T-cell (primary cell): ENCODE measurements around the gene B3GAT1. TPM values are rescaled to one million over a fixed set of nuclear protein-coding genes. Genes with fewer than 3 reads are reported as not detected.

Source experiments
- ATAC-seq, 4 experiments: fragments of 200-7000 bp in 3 of 4; fragments of 150-1000 bp in 1 of 4; cut with Tn5 transposase; replicated peaks in 1 of 4; 1 replicate in 3 of 4; 2 replicates in 1 of 4; pipeline ENCODE4 v1.10.0; 2021; ENCODE audit warnings: moderate library complexity in 3 of 4, mild to moderate bottlenecking in 2 of 4, moderate number of reproducible peaks in 1 of 4
- CTCF ChIA-PET, 2 donors: fragments of 300-600 bp; sonication (Branson Sonifier 250); formaldehyde crosslinking; loops; one replicate each; lab custom pipeline; 2022; ENCODE audit warnings: antibody characterized with exemption in 2 of 2; lab: Charles Lee
- POLR2A ChIA-PET, 2 donors: fragments of 300-600 bp; sonication (Branson Sonifier 250); formaldehyde crosslinking; loops; one replicate each; lab custom pipeline; 2022; ENCODE audit warnings: antibody characterized with exemption in 2 of 2; lab: Charles Lee
- DNase-seq, 35 experiments: peaks; one replicate each; pipeline versions ENCODE4 v3.0.0 to v3.0.0-alpha.2; 2013 to 2023
- H3K27ac ChIP-seq: one replicate; pipeline ENCODE4 v1.5.1; 2013; ENCODE audit warnings: low read length
- H3K27me3 ChIP-seq, 2 experiments: replicated peaks in 1 of 2; 1 replicate in 1 of 2; 2 replicates in 1 of 2; pipeline versions ENCODE4 v1.6.1 to v1.7.0; 2013; ENCODE audit warnings: low read length in 1 of 2, mixed read lengths in 1 of 2; ENCODE audit not compliant: control insufficient read depth in 2 of 2, insufficient read depth in 2 of 2; ENCODE audit errors: extremely low read depth in 1 of 2
- H3K36me3 ChIP-seq, 2 donors: 1 replicate in 1 of 2; 2 replicates in 1 of 2; pipeline versions ENCODE4 v1.6.1 to v1.7.0; 2013; ENCODE audit warnings: low read length in 1 of 2; ENCODE audit not compliant: control insufficient read depth in 2 of 2, insufficient read depth in 1 of 2; ENCODE audit errors: extremely low read depth in 1 of 2
- H3K4me1 ChIP-seq, 2 experiments: 1 replicate in 1 of 2; 2 replicates in 1 of 2; pipeline versions ENCODE4 v1.6.1 to v1.7.0; 2013; ENCODE audit warnings: low read length in 2 of 2, mixed read lengths in 1 of 2; ENCODE audit not compliant: insufficient read depth in 2 of 2, control insufficient read depth in 1 of 2; ENCODE audit errors: extremely low read depth in 1 of 2
- H3K4me3 ChIP-seq, 2 donors: 1 replicate in 1 of 2; 2 replicates in 1 of 2; pipeline versions ENCODE4 v1.5.1 to v1.7.0; 2013; ENCODE audit warnings: mild to moderate bottlenecking in 2 of 2, low read length in 1 of 2, moderate library complexity in 1 of 2; ENCODE audit not compliant: control insufficient read depth in 1 of 2; ENCODE audit errors: extremely low read depth in 1 of 2
- H3K9me3 ChIP-seq: 2 replicates; pipeline ENCODE4 v1.7.0; 2013
- H3K27ac Mint-ChIP-seq, 2 donors: one replicate each; pipeline ENCODE4 v1.8.0; 2020 to 2021; ENCODE audit warnings: mild to moderate bottlenecking in 2 of 2, mixed read lengths in 2 of 2
- H3K27me3 Mint-ChIP-seq, 2 donors: one replicate each; pipeline ENCODE4 v1.8.0; 2021 to 2022; ENCODE audit warnings: mixed read lengths in 2 of 2
- H3K36me3 Mint-ChIP-seq: one replicate; pipeline ENCODE4 v1.8.0; 2021; ENCODE audit warnings: mixed read lengths
- H3K4me1 Mint-ChIP-seq, 3 donors: one replicate each; pipeline ENCODE4 v1.8.0; 2020 to 2022; ENCODE audit warnings: mixed read lengths in 3 of 3, mild to moderate bottlenecking in 1 of 3
- H3K4me3 Mint-ChIP-seq, 3 donors: one replicate each; pipeline ENCODE4 v1.8.0; 2020 to 2022; ENCODE audit warnings: mild to moderate bottlenecking in 3 of 3, mixed read lengths in 3 of 3, moderate library complexity in 3 of 3
- H3K9me3 Mint-ChIP-seq, 3 donors: one replicate each; pipeline ENCODE4 v1.8.0; 2020 to 2022; ENCODE audit warnings: mixed read lengths in 3 of 3
- WGBS: methylation state at CpG from one replicate; pipeline ENCODE4 v1.1.5; 2013; ENCODE audit warnings: missing lambda C conversion rate; ENCODE audit not compliant: insufficient coverage; 5-methylcytosine and 5-hydroxymethylcytosine counted together
- total RNA-seq, 35 experiments: library from RNA in 6 of 35; stranded (reverse) in 6 of 35; fragments of 120-200 nt in 1 of 35; gene quantifications; one replicate each; pipeline versions ENCODE4 v1.2.1 to v1.2.4 and lab custom pipeline; 2013 to 2026

The B3GAT1 gene
- total RNA-seq, 5 donors from 2014 or later (not counting 1 experiment from before 2014, with no cell fraction given): 0.38 to 6.1 (median 1.3) TPM

DNA sequence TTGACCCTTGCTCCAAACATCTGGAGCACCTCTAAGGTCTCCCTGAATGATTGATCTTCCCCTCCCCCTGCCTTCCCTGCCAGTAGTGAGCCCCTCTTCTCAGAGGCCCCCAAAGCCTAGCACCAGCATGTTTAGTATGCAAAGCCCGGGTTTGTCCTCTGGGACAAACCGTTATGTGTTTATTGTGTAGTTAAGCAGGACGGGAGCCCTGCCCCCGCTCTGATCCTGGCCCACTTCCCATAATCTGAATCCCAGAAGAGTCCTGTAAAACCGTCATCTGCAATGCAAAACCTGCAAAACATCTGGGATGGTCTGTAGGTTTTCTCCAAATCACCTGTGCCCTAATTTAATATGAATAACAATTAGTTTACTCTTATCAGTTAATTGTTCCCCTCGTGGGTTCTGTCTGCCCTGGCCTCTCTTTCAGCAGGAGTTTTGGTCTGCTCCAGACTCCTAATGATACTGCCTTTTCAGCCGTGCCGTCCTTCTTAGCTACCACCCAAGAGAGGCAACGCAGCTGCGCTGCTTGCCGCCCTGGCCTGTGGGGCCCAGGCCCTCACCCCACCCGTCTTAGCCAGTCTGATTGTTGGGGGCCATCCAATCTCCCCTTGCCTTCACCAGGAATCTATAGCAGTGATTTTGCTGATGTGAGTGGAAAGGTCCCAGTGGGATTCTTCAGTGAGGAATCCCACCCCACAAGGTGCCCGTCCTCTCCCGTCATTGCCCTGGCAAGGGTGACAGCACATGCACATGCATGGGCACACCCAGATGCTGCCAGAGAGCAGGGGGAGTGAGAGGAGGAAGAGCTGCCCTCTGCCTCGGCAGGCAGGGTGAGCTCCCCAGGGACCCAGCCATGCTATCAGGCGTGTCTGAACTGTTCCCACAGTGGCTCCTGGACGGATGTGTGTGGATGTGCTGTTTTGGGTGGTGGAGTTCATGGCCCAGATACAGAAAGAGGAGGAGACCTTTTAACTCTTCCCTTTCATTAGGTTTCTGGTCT, 3.0 kb upstream of the B3GAT1 start:
- Mint-ChIP-seq H3K27ac (no peak overlapping the region), H3K27me3 (peaks cover 51 to 53% of the 10 kb centered on the region in 2 donors)

DNA sequence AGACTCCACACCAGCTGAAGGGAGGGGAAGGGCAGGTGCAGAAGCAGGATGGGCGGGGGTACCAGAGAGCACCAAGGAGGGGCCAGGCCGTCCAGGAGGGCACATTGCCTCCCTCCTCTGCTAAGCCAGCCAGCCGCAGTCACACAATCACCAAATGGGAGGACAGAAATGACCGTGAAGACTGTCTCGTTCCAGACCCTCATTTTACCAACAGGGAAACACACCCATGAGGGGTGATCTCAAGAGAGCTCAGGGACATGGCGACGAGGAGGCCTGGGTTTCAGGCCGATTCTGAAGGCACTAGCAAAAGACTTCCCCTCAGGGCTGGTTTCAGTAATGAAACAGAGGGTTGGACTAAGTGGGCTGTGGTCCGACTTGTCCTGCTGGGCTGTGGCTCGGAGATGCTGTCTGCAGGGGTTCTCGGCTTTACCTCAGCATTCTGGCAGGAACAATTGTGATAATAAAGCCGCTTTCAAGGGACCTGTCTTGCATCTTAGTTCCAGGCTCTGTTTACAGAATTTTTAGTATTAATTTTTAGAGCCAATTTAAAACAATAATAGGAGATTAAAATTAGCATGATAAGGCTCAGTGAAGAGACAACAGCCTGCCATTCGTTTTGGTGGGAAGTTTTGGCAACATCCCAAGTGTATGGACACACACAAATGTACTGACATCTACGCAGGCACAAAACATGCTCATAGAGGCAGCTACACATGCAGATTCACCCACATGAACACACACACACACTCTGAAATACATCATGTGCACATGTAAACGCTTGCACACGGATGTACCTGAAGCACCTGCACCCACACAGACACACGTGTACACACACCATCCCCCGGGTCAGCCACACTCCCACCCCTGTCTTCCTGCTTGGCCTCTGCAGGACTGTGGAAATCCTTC, 2.0 kb upstream of the B3GAT1 start:
- H3K36me3 Mint-ChIP-seq: no peaks in the 10 kb centered on the region
- Histone ChIP-seq H3K36me3 (no peaks in the 10 kb centered on the region), H3K4me1 (peaks cover 0 to 33% of the 10 kb centered on the region in 2 experiments), H3K4me3 (no peak overlapping the region), H3K27me3 (peaks cover 15 to 63% of the 10 kb centered on the region in 2 experiments), H3K27ac (no peak overlapping the region), H3K9me3 (no peaks in the 10 kb centered on the region)
- peaks cover 60 to 63% of the 10 kb centered on the region in 2 donors for H3K27me3 Mint-ChIP-seq
- H3K9me3 Mint-ChIP-seq: no peaks in the 10 kb centered on the region
- ChIA-PET POLR2A (no interaction called here), CTCF (no interaction called here)
- H3K27ac Mint-ChIP-seq: no peak overlapping the region
- 54% methylated on average over 10 of the region's 18 CpGs for WGBS
- H3K4me3 Mint-ChIP-seq: peak overlapping the region; percentile 49 to 67 (median 59)
- ATAC-seq (no peak), DNase-seq (no peak)
- peaks cover 19 to 25% (median 25%) of the 10 kb centered on the region in 3 donors for H3K4me1 Mint-ChIP-seq

More for the DNA sequence above, 3.0 kb upstream of the B3GAT1 start:
- Histone ChIP-seq H3K9me3 (no peaks in the 10 kb centered on the region), H3K27me3 (peaks cover 14 to 57% of the 10 kb centered on the region in 2 experiments), H3K4me3 (no peak overlapping the region), H3K36me3 (no peaks in the 10 kb centered on the region), H3K4me1 (peaks cover 0 to 31% of the 10 kb centered on the region in 2 experiments), H3K27ac (no peak overlapping the region)
- Mint-ChIP-seq H3K4me1 (peaks cover 18 to 20% (median 20%) of the 10 kb centered on the region in 3 donors), H3K36me3 (no peaks in the 10 kb centered on the region), H3K4me3 (no peak overlapping the region), H3K9me3 (no peaks in the 10 kb centered on the region)
- WGBS: 36% methylated on average over 3 of the region's 17 CpGs
- CTCF ChIA-PET: no interaction called here
- POLR2A ChIA-PET: no interaction called here
- no peak for ATAC-seq
- DNase-seq: no peak

DNA sequence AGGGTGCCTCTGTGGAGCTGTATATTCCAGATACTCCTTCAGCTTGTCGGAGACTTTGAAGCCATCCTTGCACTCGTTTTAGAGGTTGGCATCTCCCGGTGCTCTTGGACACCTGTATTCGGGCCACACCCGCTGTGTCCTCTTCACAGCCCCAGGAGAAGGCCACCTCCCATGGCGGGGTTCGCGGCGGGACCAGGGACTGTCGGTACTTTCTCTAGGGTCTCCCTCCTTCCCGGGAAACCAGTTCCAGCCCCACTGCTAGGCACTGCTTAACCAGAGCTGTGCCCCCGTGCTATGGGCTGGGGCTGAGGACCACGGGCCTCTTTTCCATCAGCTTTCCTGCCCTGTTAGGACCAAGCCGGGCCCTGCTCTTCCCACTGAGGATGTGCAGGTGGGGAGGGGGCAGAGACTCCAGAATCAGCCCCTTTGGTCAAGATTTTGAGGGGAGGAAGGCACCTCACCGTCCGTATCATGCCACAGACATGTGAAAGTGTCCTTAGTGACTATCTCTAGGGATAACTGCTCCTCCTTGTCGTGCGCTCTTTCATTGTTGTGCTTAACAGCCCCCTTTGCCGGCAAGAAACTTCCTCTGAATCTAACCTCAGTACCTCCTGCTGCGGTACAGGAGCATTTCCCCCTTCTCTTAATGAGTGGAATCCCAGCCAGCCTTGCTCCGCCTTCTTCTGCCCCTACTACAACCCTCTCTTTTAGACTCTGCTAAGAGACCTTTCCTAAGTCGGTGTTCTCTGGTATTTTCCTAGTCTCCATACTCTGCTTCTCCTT, 1.2 kb upstream of the B3GAT1 start:
- DNase-seq (no peak), ATAC-seq (peak in 2 of 4 experiments; percentile 9)
- peaks cover 0 to 33% of the 10 kb centered on the region in 2 experiments for H3K4me1 ChIP-seq
- H3K27me3 ChIP-seq: peaks cover 16 to 68% of the 10 kb centered on the region in 2 experiments
- no peak overlapping the region for H3K4me3 ChIP-seq
- Mint-ChIP-seq H3K4me1 (peaks cover 19 to 25% (median 25%) of the 10 kb centered on the region in 3 donors), H3K27ac (peak overlapping the region in 1 of 2 donors; percentile 2), H3K4me3 (peak overlapping the region; percentile 49 to 67 (median 59)), H3K27me3 (peaks cover 58 to 64% of the 10 kb centered on the region in 2 donors), H3K9me3 (no peaks in the 10 kb centered on the region), H3K36me3 (no peaks in the 10 kb centered on the region)
- H3K9me3 ChIP-seq: no peaks in the 10 kb centered on the region
- WGBS: 12% methylated on average over 10 of the region's 22 CpGs
- ChIA-PET POLR2A (no interaction called here), CTCF (no interaction called here)
- no peak overlapping the region for H3K27ac ChIP-seq
- H3K36me3 ChIP-seq: no peaks in the 10 kb centered on the region

DNA sequence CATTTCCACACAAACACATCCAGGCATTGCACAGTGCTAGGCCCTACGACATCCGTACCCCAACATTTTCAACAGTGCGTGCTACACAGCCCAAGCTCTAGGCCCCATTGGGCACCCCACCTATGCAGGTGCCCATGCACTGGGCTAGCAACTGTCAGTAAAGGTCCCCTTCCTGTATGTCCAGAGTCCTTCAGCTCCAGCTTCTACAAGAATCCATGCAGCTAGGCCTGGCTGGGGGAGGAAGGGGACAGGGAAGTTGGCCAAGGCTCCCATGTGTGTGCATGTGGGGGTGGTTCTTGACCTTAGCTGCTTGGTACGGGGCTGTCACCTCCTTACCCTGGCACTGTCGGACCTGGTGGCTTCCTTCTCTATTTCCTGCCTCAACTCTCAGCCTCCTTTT, 1.3 kb downstream of the B3GAT1 start:
- ChIA-PET POLR2A (no interaction called here), CTCF (no interaction called here)
- Histone ChIP-seq H3K36me3 (no peaks in the 10 kb centered on the region), H3K4me1 (peaks cover 0 to 48% of the 10 kb centered on the region in 2 experiments), H3K27me3 (peaks cover 18 to 78% of the 10 kb centered on the region in 2 experiments), H3K27ac (no peak overlapping the region), H3K9me3 (no peaks in the 10 kb centered on the region), H3K4me3 (peak overlapping the region; percentile 44 to 57)
- DNase-seq: no peak
- Mint-ChIP-seq H3K36me3 (no peaks in the 10 kb centered on the region), H3K27ac (no peak overlapping the region), H3K4me1 (peaks cover 19 to 28% (median 25%) of the 10 kb centered on the region in 3 donors), H3K4me3 (peak overlapping the region; percentile 57 to 71 (median 69)), H3K9me3 (no peaks in the 10 kb centered on the region), H3K27me3 (peaks cover 55 to 69% of the 10 kb centered on the region in 2 donors)
- no peak for ATAC-seq
- 96% methylated on average over 3 of the region's 5 CpGs for WGBS

DNA sequence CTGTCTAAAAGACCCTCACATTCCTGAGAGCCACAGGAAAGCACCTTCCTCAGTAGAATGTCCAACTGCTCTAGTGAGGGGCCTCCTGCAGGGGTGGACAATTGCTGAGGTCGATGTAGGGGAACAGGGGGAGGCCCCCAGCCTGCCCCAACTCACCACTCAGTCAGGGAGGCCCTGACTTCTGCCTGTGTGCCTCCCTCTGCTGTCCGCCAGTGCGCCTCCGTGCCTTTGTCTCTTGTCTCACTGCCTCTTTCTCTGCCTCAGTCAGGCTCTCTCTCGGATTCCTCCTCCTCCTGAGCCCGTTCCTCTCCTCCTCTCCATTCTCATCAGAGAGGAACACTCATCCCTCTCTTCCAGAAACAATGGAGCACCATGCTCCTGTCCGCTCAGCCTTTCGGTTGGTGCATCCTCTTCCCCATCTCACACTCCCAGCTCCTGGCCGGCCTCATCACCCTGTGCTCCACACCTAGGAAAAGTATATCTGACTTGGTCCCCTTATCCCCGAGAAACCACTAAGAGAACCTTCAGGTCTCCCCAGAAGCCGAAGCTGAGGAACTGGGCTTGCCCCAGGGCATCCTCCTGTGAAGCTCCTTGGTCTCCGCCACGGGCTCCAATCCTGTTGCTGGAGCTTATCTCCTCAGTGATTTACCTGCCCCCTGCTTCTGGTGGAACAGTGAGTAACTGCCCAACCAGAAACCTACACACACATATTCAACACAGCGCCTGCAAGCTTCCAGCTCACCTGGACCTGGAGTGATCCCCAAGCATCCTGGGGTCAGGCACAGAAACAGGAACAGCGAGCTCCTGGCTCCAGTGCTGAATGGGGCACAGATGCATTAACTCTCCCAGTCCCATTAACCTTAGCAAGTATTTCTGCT, 2.3 kb downstream of the B3GAT1 start:
- H3K4me1 ChIP-seq: peaks cover 0 to 50% of the 10 kb centered on the region in 2 experiments
- peaks cover 18 to 80% of the 10 kb centered on the region in 2 experiments for H3K27me3 ChIP-seq

More for the DNA sequence above, 2.3 kb downstream of the B3GAT1 start:
- Mint-ChIP-seq H3K4me1 (peaks cover 19 to 28% (median 25%) of the 10 kb centered on the region in 3 donors), H3K9me3 (no peaks in the 10 kb centered on the region), H3K27ac (peak overlapping the region in 1 of 2 donors; percentile 17), H3K36me3 (no peaks in the 10 kb centered on the region), H3K4me3 (peak overlapping the region in 1 of 3 donors; percentile 71), H3K27me3 (peaks cover 53 to 66% of the 10 kb centered on the region in 2 donors)
- no peaks in the 10 kb centered on the region for H3K36me3 ChIP-seq
- no peak overlapping the region for H3K27ac ChIP-seq
- ChIA-PET CTCF (no interaction called here), POLR2A (no interaction called here)
- DNase-seq (no peak), ATAC-seq (no peak)
- no peaks in the 10 kb centered on the region for H3K9me3 ChIP-seq
- 81% methylated on average over 12 of the region's 15 CpGs for WGBS
- H3K4me3 ChIP-seq: no peak overlapping the region
